ENCODE measurements around the gene SPATA31D1. TPM values are rescaled to one million over a fixed set of nuclear protein-coding genes. Genes with fewer than 3 reads are reported as not detected.

Gene SPATA31D1
- total and polyA plus RNA-seq, 2 experiments from 2014 or later: not detected

GRCh38 chr9:82022121-82022520, 33.5 kb downstream of the SPATA31D1 start:
- DNase-seq: peak; percentile 18
- peaks cover 7% of the 10 kb centered on the region; the same call in 1 of the 2 replicates for H3F3A ChIP-seq (ENCODE audit: insufficient read depth)
- H3K27ac ChIP-seq: peak overlapping the region; percentile 87
- peaks cover 27% of the 10 kb centered on the region for H3K4me1 ChIP-seq (ENCODE audit: insufficient read depth)
- H3K79me2 ChIP-seq (ENCODE audit: insufficient read depth): no peaks in the 10 kb centered on the region
- TF ChIP-seq EZH2 (IDR thresholded peaks at IDR 0.05; ENCODE audit: insufficient read depth, poor library complexity, severe bottlenecking): no peak
- no peak for TF ChIP-seq EZH2phosphoT487 (IDR thresholded peaks at IDR 0.05; ENCODE audit: insufficient read depth, low read depth)
- H4K20me1 ChIP-seq (ENCODE audit: insufficient read depth): no peaks in the 10 kb centered on the region
- in situ Hi-C loops (cut with MboI): no loop called here
- no peaks in the 10 kb centered on the region for H3K27me3 ChIP-seq (replicated peaks; ENCODE audit: insufficient read depth)
- 38 to 53% methylated on average over 2 of the region's 2 CpGs for whole genome bisulfite sequencing, 2 experiments (ENCODE audit: low coverage in 1 of 2, low lambda C conversion rate in 2 of 2, missing lambda C conversion rate in 2 of 2)
- H3K9ac ChIP-seq: peak overlapping the region; percentile 53
- H3K9me3 ChIP-seq (ENCODE audit: low read depth): no peaks in the 10 kb centered on the region
- H3K4me2 ChIP-seq (ENCODE audit: unreplicated experiment): peak overlapping the region; percentile 32
- H3K4me3 ChIP-seq: no peak overlapping the region
- peak overlapping the region; percentile 59 for H2AFZ ChIP-seq
- no peaks in the 10 kb centered on the region for H3K36me3 ChIP-seq (ENCODE audit: low read depth)
- no peaks in the 10 kb centered on the region for H3K9me2 ChIP-seq (ENCODE audit: insufficient read depth)

GRCh38 chr9:82024908-82025307, 36.3 kb downstream of the SPATA31D1 start:
- WGBS, 2 experiments (ENCODE audit: low coverage in 1 of 2, low lambda C conversion rate in 2 of 2, missing lambda C conversion rate in 2 of 2): 72 to 86% methylated on average over 1 of the region's 1 CpG
- TF ChIP-seq EZH2phosphoT487 (IDR thresholded peaks at IDR 0.05; ENCODE audit: insufficient read depth, low read depth) (no peak), EZH2 (IDR thresholded peaks at IDR 0.05; ENCODE audit: insufficient read depth, poor library complexity, severe bottlenecking) (no peak)
- DNase-seq: no peak
- no peak overlapping the region for H3K9ac ChIP-seq
- H2AFZ ChIP-seq: no peak overlapping the region
- H3K4me2 ChIP-seq (ENCODE audit: unreplicated experiment): no peak overlapping the region
- peaks cover 27% of the 10 kb centered on the region for H3K4me1 ChIP-seq (ENCODE audit: insufficient read depth)
- H3K27ac ChIP-seq: no peak overlapping the region
- no peaks in the 10 kb centered on the region for H3K27me3 ChIP-seq (replicated peaks; ENCODE audit: insufficient read depth)
- no peaks in the 10 kb centered on the region for H3K9me3 ChIP-seq (ENCODE audit: low read depth)
- H4K20me1 ChIP-seq (ENCODE audit: insufficient read depth): no peaks in the 10 kb centered on the region
- H3K36me3 ChIP-seq (ENCODE audit: low read depth): no peaks in the 10 kb centered on the region
- H3K9me2 ChIP-seq (ENCODE audit: insufficient read depth): no peaks in the 10 kb centered on the region
- no peak overlapping the region for H3K4me3 ChIP-seq
- H3F3A ChIP-seq (ENCODE audit: insufficient read depth): peaks cover 7% of the 10 kb centered on the region; the same call in 1 of the 2 replicates
- H3K79me2 ChIP-seq (ENCODE audit: insufficient read depth): no peaks in the 10 kb centered on the region
- in situ Hi-C loops (cut with MboI): no loop called here

DNA sequence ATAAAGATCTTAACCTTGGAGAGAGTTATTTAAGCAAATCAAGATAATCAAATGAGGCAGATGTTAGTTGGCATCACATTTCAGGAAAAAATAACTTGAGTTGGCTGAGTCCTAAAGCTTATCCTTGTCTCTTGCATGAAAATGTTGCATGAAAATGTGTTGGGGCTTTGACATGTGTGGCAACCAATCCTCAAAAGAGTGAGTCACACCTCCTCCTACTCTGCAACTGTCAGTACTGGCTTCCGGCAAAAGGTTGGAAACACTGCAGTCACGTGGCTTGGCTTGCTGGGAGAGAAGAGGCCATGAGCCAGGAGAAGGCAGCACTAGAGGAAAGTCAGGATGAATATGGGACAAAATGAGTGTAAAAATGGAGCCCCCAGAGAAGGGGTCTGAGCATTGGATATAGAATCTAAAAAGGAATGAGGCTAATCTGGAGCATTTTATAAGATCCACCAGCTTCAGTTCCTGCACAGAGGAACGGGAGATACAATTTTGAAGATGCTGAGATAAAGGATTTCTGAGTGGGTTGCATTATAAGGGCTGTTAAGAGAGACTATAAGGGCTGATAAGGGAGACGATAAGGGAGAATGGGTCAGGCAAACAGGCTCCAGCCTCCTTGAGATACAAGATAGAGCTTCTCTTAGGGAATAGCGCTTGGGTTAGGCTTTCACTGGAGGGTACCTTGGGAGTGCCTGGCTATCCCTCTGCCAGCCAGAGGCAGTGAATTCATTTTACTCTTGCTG, 43.1 kb downstream of the SPATA31D1 start:
- Histone ChIP-seq H3K9me2 (ENCODE audit: insufficient read depth) (no peaks in the 10 kb centered on the region), H3K79me2 (ENCODE audit: insufficient read depth) (no peaks in the 10 kb centered on the region), H3K27ac (no peak overlapping the region), H4K20me1 (ENCODE audit: insufficient read depth) (no peaks in the 10 kb centered on the region), H3K4me1 (ENCODE audit: insufficient read depth) (peaks cover 10% of the 10 kb centered on the region), H3K4me2 (ENCODE audit: unreplicated experiment) (no peak overlapping the region), H3K36me3 (ENCODE audit: low read depth) (no peaks in the 10 kb centered on the region), H3K4me3 (no peak overlapping the region), H2AFZ (peak overlapping the region; percentile 71), H3K9me3 (ENCODE audit: low read depth) (no peaks in the 10 kb centered on the region), H3K9ac (no peak overlapping the region), H3F3A (ENCODE audit: insufficient read depth) (peaks cover 6% of the 10 kb centered on the region; the same call in 1 of the 2 replicates), H3K27me3 (replicated peaks; ENCODE audit: insufficient read depth) (no peaks in the 10 kb centered on the region)
- in situ Hi-C loops (cut with MboI): no loop called here
- WGBS, 2 experiments (ENCODE audit: low coverage in 1 of 2, low lambda C conversion rate in 2 of 2, missing lambda C conversion rate in 2 of 2): 29 to 34% methylated on average over 5 of the region's 5 CpGs
- no peak for TF ChIP-seq EZH2phosphoT487 (IDR thresholded peaks at IDR 0.05; ENCODE audit: insufficient read depth, low read depth)
- no peak for TF ChIP-seq EZH2 (IDR thresholded peaks at IDR 0.05; ENCODE audit: insufficient read depth, poor library complexity, severe bottlenecking)
- peak; percentile 86 for DNase-seq

GRCh38 chr9:82034956-82035731, 46.6 kb downstream of the SPATA31D1 start:
- Histone ChIP-seq H3K79me2 (ENCODE audit: insufficient read depth) (no peaks in the 10 kb centered on the region), H3K9ac (no peak overlapping the region), H3K27me3 (replicated peaks; ENCODE audit: insufficient read depth) (no peaks in the 10 kb centered on the region), H3K4me2 (ENCODE audit: unreplicated experiment) (no peak overlapping the region), H2AFZ (no peak overlapping the region), H4K20me1 (ENCODE audit: insufficient read depth) (no peaks in the 10 kb centered on the region), H3K9me3 (ENCODE audit: low read depth) (no peaks in the 10 kb centered on the region), H3K27ac (no peak overlapping the region), H3F3A (ENCODE audit: insufficient read depth) (peaks cover 6% of the 10 kb centered on the region; the same call in 1 of the 2 replicates), H3K36me3 (ENCODE audit: low read depth) (no peaks in the 10 kb centered on the region), H3K9me2 (ENCODE audit: insufficient read depth) (no peaks in the 10 kb centered on the region), H3K4me3 (no peak overlapping the region), H3K4me1 (ENCODE audit: insufficient read depth) (peaks cover 10% of the 10 kb centered on the region)
- TF ChIP-seq EZH2phosphoT487 (IDR thresholded peaks at IDR 0.05; ENCODE audit: insufficient read depth, low read depth) (no peak), EZH2 (IDR thresholded peaks at IDR 0.05; ENCODE audit: insufficient read depth, poor library complexity, severe bottlenecking) (no peak)
- DNase-seq: no peak
- WGBS, 2 experiments (ENCODE audit: low coverage in 1 of 2, low lambda C conversion rate in 2 of 2, missing lambda C conversion rate in 2 of 2): 33 to 44% methylated on average over 5 of the region's 5 CpGs
- in situ Hi-C loops (cut with MboI): no loop called here
